ENCODE results near the gene KRTAP9-8.
"Not testable (repeated sequence)": the region's sequence is repeated elsewhere in the genome, so short reads cannot be mapped to it uniquely, and the experiment has no call there.

KRTAP9-8 gene

DNA sequence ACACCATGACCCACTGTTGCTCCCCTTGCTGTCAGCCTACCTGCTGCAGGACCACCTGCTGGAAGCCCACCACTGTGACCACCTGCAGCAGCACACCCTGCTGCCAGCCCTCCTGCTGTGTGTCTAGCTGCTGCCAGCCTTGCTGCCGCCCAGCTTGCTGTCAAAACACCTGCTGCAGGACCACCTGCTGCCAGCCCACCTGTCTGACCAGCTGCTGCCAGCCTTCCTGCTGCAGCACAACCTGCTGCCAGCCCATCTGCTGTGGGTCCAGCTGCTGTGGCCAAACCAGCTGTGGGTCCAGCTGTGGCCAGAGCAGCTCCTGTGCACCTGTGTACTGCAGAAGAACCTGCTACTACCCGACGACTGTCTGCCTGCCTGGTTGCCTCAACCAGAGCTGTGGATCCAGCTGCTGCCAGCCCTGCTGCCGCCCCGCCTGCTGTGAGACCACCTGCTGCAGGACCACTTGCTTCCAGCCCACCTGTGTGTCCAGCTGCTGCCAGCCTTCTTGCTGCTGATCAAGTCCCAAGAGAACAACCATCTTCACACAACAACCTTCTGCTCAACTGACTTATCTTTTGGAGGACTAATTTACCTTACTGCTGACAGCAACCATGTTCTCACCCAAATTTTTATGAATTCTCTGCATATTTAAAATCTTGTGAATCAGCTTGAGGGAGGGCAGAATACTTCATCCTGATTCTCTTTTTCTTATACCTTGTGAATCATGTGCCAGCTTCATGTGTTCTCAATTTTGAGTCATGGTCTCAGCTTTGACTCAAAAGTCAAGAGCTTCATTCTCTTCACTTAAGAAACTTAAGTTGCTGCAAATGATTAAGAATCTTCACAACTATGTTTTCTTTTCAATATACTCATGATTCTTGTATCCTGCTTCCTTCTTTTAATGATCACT is 17.8 kb downstream of the KRTAP9-8 start, which contains the start of gene KRTAP9-9:
TSS of gene KRTAP9-9 (plus strand) at position 4 of the 910 bp plus-strand sequence.
- not testable (repeated sequence) for DNase-seq (ENCODE audit: low read depth, low spot score)

DNA sequence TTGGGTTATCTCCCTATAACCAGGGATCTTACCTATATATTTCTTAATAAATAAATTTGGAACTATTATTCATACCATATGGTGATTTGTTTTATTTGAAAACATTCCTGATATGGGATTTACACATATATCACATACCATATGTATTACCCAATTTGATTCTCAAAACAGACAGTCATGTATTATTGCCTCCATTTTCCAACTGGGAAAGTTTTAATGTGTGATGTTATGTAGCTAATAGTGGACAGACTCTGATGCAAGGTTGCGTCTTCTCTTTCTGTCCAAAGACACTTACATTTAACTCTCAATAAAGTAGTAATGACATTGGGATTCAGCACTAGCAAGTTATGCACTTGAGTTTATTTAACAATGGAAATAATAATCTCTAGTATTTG is 18.5 kb downstream of the KRTAP9-8 start:
- no peak for DNase-seq (ENCODE audit: low read depth, low spot score)

DNA sequence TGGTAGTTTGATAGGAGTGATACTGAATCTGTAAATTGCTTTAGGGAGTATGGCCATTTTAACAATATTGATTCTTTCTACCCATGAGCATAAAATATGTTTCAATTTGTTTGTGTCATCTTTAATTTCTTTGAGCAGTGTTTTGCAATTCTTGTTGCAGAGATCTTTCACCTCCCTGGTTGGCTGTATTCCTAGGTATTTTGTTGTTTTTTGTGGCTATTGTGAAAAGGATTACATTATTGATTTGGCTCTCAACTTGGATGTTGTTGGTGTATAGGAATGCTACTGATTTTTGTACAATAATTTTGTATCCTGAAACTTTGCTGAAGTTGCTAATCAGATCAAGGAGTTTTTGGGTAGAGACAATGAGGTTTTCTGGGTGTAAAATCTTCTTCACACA is 20.6 kb downstream of the KRTAP9-8 start:
- DNase-seq (ENCODE audit: low read depth, low spot score): no peak

DNA sequence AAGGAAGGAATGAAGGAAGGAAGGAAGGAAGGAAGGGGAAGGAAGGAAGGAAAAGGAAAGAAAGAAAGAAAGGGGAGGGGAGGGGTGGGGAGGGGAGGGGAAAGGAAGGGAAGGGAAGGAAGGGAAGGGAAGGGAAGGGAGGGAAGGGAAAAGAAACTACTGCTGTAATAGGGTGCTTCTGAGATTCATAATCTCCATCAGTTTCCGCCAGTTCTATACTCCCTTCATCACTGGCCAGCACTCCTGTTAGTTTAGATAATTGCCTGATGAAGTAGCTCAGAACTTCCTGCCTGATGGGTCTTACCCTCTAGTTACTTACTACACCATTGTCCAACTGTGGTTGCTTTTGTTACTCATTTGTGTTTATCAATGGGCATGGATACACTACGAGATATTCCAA is 25.4 kb downstream of the KRTAP9-8 start:
- no peak for DNase-seq (ENCODE audit: low read depth, low spot score)

DNA sequence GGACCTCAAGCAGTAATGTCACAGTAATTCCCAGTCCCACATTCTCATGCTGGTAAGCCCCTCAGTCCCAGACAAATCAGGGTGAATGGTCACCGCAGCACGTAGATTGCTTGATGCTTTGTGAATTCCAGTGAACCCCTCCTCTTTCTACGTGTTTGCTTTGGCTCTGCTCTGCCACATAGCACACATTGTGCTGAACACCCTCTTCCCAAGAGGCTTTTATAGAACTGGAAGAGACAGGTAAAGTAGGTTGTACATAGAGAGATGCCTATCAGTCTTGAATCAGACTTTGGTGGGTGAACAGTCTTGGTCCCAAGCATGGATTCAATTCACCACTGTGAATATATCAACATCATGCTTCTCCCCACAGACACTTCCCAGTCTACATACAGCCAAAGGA is 26.8 kb downstream of the KRTAP9-8 start:
- no peak for DNase-seq (ENCODE audit: low read depth, low spot score)

DNA sequence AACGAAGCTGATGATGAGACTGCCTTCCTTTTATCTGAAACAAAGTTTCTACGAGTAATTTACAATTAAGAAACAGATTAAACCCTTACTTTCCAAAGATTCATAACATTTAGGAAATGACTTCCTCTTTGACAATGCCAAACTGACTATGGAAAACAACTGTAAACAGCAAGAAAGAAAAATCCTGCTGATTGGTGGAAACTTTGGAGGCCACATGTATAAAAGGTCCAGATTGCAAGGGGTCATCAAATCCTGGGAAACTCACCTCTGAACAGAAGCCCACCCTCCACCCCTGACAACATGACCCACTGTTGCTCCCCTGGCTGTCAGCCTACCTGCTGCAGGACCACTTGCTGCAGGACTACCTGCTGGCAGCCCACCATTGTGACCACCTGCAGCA is 27.3 kb downstream of the KRTAP9-8 start, which contains the start of gene KRTAP9-6:
TSS of gene KRTAP9-6 (plus strand) at position 301 of the 400 bp plus-strand sequence. CDS start at position 301, 0 bp downstream.
- no peak for DNase-seq (ENCODE audit: low read depth, low spot score)

DNA sequence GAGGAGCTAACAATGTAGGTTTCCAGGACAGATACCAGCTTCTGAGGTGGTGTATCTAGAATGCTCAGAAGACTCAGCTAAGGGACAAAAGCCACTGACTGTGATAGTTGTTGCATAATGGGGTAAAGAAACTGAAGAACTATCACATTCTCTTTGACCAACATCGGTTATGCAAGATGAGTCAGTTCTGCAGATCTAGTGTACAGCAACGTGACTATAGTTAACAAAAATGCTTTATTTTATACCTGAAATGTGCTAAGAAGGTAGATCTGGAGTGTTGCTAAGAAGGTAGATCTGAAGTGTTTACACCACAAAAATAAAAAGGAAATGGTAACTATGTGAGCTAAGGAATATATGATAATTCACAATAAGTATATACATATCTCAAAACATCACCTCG is 29.9 kb downstream of the KRTAP9-8 start:
- DNase-seq (ENCODE audit: low read depth, low spot score): no peak

DNA sequence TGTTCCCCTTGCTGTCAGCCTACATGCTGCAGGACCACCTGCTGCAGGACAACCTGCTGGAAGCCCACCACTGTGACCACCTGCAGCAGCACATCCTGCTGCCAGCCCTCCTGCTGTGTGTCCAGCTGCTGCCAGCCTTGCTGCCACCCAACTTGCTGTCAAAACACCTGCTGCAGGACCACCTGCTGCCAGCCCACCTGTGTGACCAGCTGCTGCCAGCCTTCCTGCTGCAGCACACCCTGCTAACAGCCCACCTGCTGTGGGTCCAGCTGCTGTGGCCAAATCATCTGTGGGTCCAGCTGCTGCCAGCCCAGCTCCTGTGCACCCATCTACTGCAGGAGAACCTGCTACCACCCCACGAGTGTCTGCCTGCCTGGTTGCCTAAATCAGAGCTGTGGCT is 33.5 kb downstream of the KRTAP9-8 start:
- DNase-seq (ENCODE audit: low read depth, low spot score): not testable (repeated sequence)

DNA sequence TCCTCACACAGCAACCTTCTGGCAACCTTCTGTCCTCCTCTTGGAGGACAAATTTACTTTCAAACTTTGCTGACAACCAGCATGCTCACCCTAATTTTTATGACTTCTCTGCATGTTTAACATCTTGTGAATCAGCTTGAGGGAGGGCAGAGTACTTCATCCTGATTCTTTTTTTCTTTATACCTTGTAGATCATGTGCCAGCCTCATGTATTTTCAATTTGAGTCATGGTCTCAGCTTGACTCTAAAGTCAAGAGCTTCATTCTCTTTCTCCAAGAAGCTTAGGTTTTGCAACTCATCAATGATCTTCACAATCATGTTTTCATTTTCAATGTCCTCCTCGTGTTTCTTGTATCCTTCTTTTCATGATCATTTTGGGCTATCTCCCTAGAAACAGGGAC is 34.1 kb downstream of the KRTAP9-8 start:
- no peak for DNase-seq (ENCODE audit: low read depth, low spot score)

DNA sequence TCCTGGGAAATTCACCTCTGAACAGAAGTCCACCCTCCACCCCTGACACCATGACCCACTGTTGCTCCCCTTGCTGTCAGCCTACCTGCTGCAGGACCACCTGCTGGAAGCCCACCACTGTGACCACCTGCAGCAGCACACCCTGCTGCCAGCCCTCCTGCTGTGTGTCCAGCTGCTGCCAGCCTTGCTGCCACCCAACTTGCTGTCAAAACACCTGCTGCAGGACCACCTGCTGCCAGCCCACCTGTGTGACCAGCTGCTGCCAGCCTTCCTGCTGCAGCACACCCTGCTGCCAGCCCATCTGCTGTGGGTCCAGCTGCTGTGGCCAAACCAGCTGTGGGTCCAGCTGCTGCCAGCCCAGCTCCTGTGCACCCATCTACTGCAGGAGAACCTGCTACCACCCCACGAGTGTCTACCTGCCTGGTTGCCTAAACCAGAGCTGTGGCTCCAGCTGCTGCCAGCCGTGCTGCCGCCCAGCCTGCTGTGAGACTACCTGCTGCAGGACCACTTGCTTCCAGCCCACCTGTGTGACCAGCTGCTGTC is 37.9 kb downstream of the KRTAP9-8 start, which contains the start of gene KRTAP9-7:
TSS of gene KRTAP9-7 (plus strand) at position 51 of the 543 bp plus-strand sequence. CDS start at position 51, 0 bp downstream.
- DNase-seq (ENCODE audit: low read depth, low spot score): not testable (repeated sequence)

DNA sequence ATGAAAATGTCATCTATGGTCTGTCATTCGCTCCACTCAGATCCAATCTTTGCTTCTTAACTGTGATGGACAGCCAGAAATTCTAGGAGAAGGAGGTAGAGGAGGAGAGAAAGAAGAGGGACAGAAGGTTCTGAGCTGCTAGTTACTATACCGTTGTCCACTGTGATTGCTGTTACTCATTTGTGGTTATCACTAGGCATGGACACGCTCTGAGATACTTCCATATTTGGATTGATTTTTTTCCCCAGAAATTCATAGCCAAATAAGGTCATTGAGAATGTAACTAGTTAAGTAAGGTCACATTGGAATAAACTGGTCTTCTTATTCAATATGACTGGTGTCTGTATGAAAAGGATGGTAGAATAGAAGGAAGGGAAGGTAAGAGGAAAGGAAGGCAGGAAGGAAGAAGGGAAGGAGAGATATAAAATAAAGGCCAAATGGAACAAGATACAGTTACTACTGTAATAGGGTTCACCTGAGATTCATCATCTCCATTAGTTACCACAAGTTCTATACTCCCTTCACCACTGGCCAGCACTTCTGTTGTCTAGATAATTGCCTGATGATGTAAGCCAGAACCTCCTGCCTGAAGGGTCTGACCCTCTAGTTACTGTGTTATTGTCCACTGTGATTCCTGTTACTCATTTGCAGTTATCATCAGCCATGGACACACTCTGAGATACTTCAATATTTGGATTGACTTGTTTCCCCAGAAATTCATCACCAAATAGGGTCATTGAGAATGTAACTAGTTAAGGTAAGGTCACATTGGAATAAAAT is 40.6 kb downstream of the KRTAP9-8 start:
- DNase-seq (ENCODE audit: low read depth, low spot score): no peak

DNA sequence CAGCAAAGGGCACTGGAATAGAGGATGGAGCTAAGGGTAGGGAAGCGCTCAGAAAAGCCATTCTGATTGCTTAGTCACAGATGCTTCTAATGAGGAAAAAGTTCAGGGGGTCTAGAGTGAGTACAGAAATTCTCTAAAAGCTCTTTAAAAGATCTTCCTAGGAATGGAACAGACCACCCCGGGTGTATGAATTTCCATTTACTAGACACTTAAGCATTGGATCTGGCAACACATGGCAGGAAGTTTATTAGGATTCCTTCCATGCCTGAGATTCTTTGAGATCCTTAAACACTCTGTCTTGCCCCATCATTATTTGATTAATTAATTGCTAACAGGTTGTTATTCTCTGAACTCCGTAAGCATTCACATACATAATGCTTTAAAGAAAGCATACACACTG is 46.2 kb downstream of the KRTAP9-8 start:
- no peak for DNase-seq (ENCODE audit: low read depth, low spot score)

DNA sequence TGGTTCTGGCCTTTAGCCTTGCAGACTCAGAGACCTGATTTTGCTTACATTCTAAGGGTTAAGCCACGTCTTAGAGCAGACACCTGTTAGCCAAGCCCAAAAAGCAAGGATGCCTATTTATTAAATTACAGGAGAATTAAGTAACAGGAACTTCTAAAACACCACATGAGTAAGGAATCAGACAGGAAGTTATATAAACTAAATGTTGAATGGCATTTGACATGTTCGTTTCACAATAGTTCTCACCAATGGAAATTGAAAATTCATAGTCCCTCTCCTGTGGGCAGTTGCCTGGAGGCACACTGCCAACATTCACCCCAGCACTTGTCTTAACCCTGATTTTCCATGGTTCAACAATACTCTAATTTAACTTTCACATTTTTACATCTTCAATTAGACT is 46.7 kb downstream of the KRTAP9-8 start:
- DNase-seq (ENCODE audit: low read depth, low spot score): no peak

DNA sequence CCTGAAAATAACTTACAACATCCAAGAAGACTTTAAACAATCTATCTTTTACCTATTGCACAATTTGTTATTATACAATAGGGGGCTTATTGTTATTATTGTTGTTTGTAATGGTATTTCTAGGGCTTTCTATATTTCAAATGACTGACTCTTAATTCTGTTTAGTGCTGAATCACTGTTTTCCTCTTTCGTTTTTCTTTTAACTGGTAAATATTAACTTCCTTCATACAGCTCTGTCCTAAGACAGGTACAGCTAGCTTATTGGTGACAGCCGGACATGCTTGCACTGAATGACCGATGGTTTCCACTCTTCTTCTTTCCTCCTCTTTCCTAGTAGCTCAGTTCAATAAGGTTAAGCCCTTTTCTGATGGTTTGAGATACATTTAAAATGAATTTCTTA is 49.3 kb downstream of the KRTAP9-8 start:
- no peak for DNase-seq (ENCODE audit: low read depth, low spot score)

All from ELF-1 (cell line).